ENCODE measurements around the gene SIGMAR1.

The SIGMAR1 gene

GRCh38 chr9:34584970-34585369 is 52.6 kb downstream of the SIGMAR1 start:
- Histone ChIP-seq H3K9me3 (ENCODE audit: low read length) (no peaks in the 10 kb centered on the region), H3K79me2 (ENCODE audit: insufficient read depth, low read length) (no peaks in the 10 kb centered on the region), H3K4me1 (ENCODE audit: insufficient read depth, low read length, severe bottlenecking) (no peaks in the 10 kb centered on the region), H3K36me3 (ENCODE audit: insufficient read depth, low read length) (no peaks in the 10 kb centered on the region), H3K27me3 (ENCODE audit: insufficient read depth, low read length) (peaks cover 8% of the 10 kb centered on the region; the same call in 1 of the 2 replicates), H4K20me1 (ENCODE audit: insufficient read depth, low read length) (no peaks in the 10 kb centered on the region), H3K9me2 (ENCODE audit: low read depth, low read length) (no peaks in the 10 kb centered on the region), H3F3A (ENCODE audit: insufficient read depth, low read length) (no peaks in the 10 kb centered on the region), H3K4me2 (ENCODE audit: low read length) (no peak overlapping the region), H3K4me3 (ENCODE audit: low read depth, low read length, poor library complexity, severe bottlenecking) (no peak overlapping the region), H2AFZ (ENCODE audit: low read length) (no peak overlapping the region), H3K9ac (ENCODE audit: low read length) (no peak overlapping the region), H3K27ac (ENCODE audit: low read depth, low read length, poor library complexity, severe bottlenecking) (no peak overlapping the region)
- TF ChIP-seq, protein P1, sequence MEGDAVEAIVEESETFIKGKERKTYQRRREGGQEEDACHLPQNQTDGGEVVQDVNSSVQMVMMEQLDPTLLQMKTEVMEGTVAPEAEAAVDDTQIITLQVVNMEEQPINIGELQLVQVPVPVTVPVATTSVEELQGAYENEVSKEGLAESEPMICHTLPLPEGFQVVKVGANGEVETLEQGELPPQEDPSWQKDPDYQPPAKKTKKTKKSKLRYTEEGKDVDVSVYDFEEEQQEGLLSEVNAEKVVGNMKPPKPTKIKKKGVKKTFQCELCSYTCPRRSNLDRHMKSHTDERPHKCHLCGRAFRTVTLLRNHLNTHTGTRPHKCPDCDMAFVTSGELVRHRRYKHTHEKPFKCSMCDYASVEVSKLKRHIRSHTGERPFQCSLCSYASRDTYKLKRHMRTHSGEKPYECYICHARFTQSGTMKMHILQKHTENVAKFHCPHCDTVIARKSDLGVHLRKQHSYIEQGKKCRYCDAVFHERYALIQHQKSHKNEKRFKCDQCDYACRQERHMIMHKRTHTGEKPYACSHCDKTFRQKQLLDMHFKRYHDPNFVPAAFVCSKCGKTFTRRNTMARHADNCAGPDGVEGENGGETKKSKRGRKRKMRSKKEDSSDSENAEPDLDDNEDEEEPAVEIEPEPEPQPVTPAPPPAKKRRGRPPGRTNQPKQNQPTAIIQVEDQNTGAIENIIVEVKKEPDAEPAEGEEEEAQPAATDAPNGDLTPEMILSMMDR (IDR thresholded peaks at IDR 0.05; ENCODE audit: low read length): no peak
- TF ChIP-seq EZH2 (IDR thresholded peaks at IDR 0.05; ENCODE audit: borderline replicate concordance, low read length): no peak
